ENCODE measurements around the gene ACTA1. TPM values are rescaled to one million over a fixed set of nuclear protein-coding genes. Genes with fewer than 3 reads are reported as not detected.

Gene ACTA1
- total RNA-seq, 1 experiment from 2014 or later = not detected

DNA sequence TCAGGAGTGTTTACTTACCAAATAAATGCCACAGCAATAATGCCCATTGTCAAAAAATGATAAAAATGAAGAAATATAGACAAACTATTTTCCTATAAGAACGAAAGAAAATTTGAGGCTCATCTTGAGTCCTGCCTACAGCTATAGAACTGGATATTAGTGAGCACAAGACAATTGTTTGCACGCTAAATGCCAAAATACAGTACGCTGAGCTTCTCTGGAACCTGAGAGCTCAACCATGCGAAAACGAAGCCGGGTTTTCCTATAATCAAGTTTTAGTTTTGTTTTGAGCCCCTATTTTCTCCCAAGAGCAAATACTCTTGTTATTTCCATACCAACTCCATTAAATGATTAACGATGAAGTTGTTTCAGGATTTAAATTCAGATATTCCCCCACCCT is 49.1 kb downstream of the ACTA1 start:
- Histone ChIP-seq H3K27me3 (replicated peaks; ENCODE audit: insufficient read depth, low read depth, low read length, poor library complexity) (no peaks in the 10 kb centered on the region), H3K9me3 (ENCODE audit: low read depth, low read length, poor library complexity, severe bottlenecking) (no peaks in the 10 kb centered on the region), H3K36me3 (ENCODE audit: insufficient read depth, low read length, poor library complexity, severe bottlenecking) (no peaks in the 10 kb centered on the region), H3K4me3 (ENCODE audit: low read depth, low read length, poor library complexity, severe bottlenecking) (no peak overlapping the region), H3K4me1 (ENCODE audit: insufficient read depth, low read length, poor library complexity, severe bottlenecking) (no peaks in the 10 kb centered on the region), H3K27ac (ENCODE audit: low read depth, low read length, poor library complexity, severe bottlenecking) (no peak overlapping the region)
- intact Hi-C loops (cut with micrococcal nuclease; ENCODE audit: unreplicated experiment) = no loop called here
- BruUV-seq (replicated peaks) = no TSS peak
- ChIA-PET POLR2A (ENCODE audit: low non-redundant PET) (no interaction called here), CTCF (no interaction called here)
- TF ChIP-seq, protein P1, sequence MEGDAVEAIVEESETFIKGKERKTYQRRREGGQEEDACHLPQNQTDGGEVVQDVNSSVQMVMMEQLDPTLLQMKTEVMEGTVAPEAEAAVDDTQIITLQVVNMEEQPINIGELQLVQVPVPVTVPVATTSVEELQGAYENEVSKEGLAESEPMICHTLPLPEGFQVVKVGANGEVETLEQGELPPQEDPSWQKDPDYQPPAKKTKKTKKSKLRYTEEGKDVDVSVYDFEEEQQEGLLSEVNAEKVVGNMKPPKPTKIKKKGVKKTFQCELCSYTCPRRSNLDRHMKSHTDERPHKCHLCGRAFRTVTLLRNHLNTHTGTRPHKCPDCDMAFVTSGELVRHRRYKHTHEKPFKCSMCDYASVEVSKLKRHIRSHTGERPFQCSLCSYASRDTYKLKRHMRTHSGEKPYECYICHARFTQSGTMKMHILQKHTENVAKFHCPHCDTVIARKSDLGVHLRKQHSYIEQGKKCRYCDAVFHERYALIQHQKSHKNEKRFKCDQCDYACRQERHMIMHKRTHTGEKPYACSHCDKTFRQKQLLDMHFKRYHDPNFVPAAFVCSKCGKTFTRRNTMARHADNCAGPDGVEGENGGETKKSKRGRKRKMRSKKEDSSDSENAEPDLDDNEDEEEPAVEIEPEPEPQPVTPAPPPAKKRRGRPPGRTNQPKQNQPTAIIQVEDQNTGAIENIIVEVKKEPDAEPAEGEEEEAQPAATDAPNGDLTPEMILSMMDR (conservative IDR thresholded peaks at IDR 0.05; ENCODE audit: low read depth, low read length) = no peak
- no peak for TF ChIP-seq EZH2 (IDR thresholded peaks at IDR 0.05; ENCODE audit: borderline replicate concordance, low read depth, low read length, poor library complexity, severe bottlenecking)
- no peak for DNase-seq (ENCODE audit: low spot score)

DNA sequence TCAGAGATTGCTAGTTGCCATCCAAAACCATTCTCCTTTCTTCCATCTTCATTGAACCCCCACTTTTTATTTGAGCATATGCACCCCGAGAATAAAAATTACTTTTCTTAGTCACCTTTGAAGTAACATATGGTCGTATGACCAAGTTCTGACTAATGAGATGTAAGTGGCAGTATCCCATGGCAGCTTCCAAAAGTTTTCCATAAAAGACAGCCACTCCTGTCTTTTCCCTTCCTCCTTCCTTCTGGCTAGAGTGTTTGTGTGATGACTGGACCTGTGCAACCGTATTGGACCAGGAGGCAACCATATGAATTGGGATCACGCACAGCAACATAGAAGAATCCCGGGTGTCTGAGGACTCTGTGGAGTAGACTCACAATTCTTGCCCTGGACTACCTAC is 49.9 kb downstream of the ACTA1 start:
- no TSS peak for BruUV-seq (replicated peaks)
- Histone ChIP-seq H3K9me3 (ENCODE audit: low read depth, low read length, poor library complexity, severe bottlenecking) (no peaks in the 10 kb centered on the region), H3K27ac (ENCODE audit: low read depth, low read length, poor library complexity, severe bottlenecking) (no peak overlapping the region), H3K4me1 (ENCODE audit: insufficient read depth, low read length, poor library complexity, severe bottlenecking) (peaks cover 3% of the 10 kb centered on the region), H3K36me3 (ENCODE audit: insufficient read depth, low read length, poor library complexity, severe bottlenecking) (no peaks in the 10 kb centered on the region), H3K4me3 (ENCODE audit: low read depth, low read length, poor library complexity, severe bottlenecking) (no peak overlapping the region), H3K27me3 (replicated peaks; ENCODE audit: insufficient read depth, low read depth, low read length, poor library complexity) (no peaks in the 10 kb centered on the region)
- DNase-seq (ENCODE audit: low spot score) = no peak
- TF ChIP-seq EZH2 (IDR thresholded peaks at IDR 0.05; ENCODE audit: borderline replicate concordance, low read depth, low read length, poor library complexity, severe bottlenecking) = no peak
- TF ChIP-seq, protein P1 (conservative IDR thresholded peaks at IDR 0.05; ENCODE audit: low read depth, low read length) = no peak
- CTCF ChIA-PET = no interaction called here
- intact Hi-C loops (cut with micrococcal nuclease; ENCODE audit: unreplicated experiment) = no loop called here
- POLR2A ChIA-PET (ENCODE audit: low non-redundant PET) = no interaction called here

DNA sequence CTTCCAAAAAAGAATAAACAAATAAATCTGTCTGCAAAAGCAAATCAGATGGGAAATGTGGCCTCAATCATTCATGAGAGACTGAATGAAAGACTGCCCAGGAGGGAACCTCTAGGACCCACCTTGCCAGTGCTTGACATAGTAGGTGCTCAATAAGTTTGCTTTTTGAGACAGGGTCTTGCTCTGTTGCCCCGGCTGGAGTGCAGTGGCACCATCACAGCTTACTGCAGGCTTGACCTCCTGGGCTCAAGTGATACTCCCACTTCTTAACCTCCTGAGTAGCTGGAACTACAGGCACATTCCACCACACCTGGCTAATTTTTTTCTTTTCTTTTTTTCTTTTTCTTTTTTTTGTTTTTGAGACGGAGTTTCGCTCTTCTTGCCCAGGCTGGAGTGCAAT is 50.7 kb downstream of the ACTA1 start:
- intact Hi-C loops (cut with micrococcal nuclease; ENCODE audit: unreplicated experiment) = no loop called here
- Histone ChIP-seq H3K36me3 (ENCODE audit: insufficient read depth, low read length, poor library complexity, severe bottlenecking) (no peaks in the 10 kb centered on the region), H3K9me3 (ENCODE audit: low read depth, low read length, poor library complexity, severe bottlenecking) (no peaks in the 10 kb centered on the region), H3K4me3 (ENCODE audit: low read depth, low read length, poor library complexity, severe bottlenecking) (no peak overlapping the region), H3K27me3 (replicated peaks; ENCODE audit: insufficient read depth, low read depth, low read length, poor library complexity) (no peaks in the 10 kb centered on the region), H3K4me1 (ENCODE audit: insufficient read depth, low read length, poor library complexity, severe bottlenecking) (peaks cover 5% of the 10 kb centered on the region), H3K27ac (ENCODE audit: low read depth, low read length, poor library complexity, severe bottlenecking) (no peak overlapping the region)
- TF ChIP-seq, protein P1 (conservative IDR thresholded peaks at IDR 0.05; ENCODE audit: low read depth, low read length) = no peak
- TF ChIP-seq EZH2 (IDR thresholded peaks at IDR 0.05; ENCODE audit: borderline replicate concordance, low read depth, low read length, poor library complexity, severe bottlenecking) = no peak
- DNase-seq (ENCODE audit: low spot score) = no peak
- ChIA-PET POLR2A (ENCODE audit: low non-redundant PET) (no interaction called here), CTCF (no interaction called here)
- BruUV-seq (replicated peaks) = no TSS peak

Other genes starting within 250 kb of the ACTA1 start
- 46.5 and 51.6 TPM in 2 replicates for gene RAB4A, start 163.0 kb downstream of the ACTA1 start, total RNA-seq (2021)
- 11.7 and 12.8 TPM in 2 replicates for gene CCSAP, start 91.0 kb downstream of the ACTA1 start, total RNA-seq (2021)
- gene NUP133, start 74.2 kb upstream of the ACTA1 start, total RNA-seq (2021) = 59.0 and 67.9 TPM in 2 replicates
- 20.0 and 23.3 TPM in 2 replicates for gene ABCB10, start 124.6 kb upstream of the ACTA1 start, total RNA-seq (2021)
- 27.8 and 33.4 TPM in 2 replicates for gene TAF5L, start 192.0 kb upstream of the ACTA1 start, total RNA-seq (2021)
- 26.2 and 33.3 TPM in 2 replicates for gene URB2, start 192.2 kb upstream of the ACTA1 start, total RNA-seq (2021)

Measured in A673 (cell line).